Mesothelial cell of epicardium (in vitro differentiated cells): ENCODE measurements around the gene SYT6. TPM values are rescaled to one million over a fixed set of nuclear protein-coding genes. Genes with fewer than 3 reads are reported as not detected.

Experiments used
- DNase-seq, 2 experiments: peaks; one replicate each; pipeline ENCODE4 v3.0.0; 2021; ENCODE audit warnings: low spot score in 2 of 2; ENCODE audit not compliant: unreplicated experiment in 2 of 2
- H3K27ac Mint-ChIP-seq: 2 replicates; pipeline ENCODE4 v1.8.0; 2021; ENCODE audit warnings: mixed read lengths
- H3K27me3 Mint-ChIP-seq: 2 replicates; pipeline ENCODE4 v1.8.0; 2021; ENCODE audit warnings: low read depth, mixed read lengths
- H3K36me3 Mint-ChIP-seq: 2 replicates; pipeline ENCODE4 v1.8.0; 2021; ENCODE audit warnings: mixed read lengths
- H3K4me1 Mint-ChIP-seq: 2 replicates; pipeline ENCODE4 v1.8.0; 2021; ENCODE audit warnings: mixed read lengths
- H3K4me3 Mint-ChIP-seq: 2 replicates; pipeline ENCODE4 v1.8.0; 2021; ENCODE audit warnings: mild to moderate bottlenecking, moderate library complexity, mixed read lengths
- H3K9me3 Mint-ChIP-seq: 2 replicates; pipeline ENCODE4 v1.8.0; 2021; ENCODE audit warnings: mixed read lengths
- total RNA-seq: library from RNA; stranded (reverse); gene quantifications from 3 replicates; pipeline ENCODE4 v1.2.1, GENCODE V29; 2021
- TF ChIP-seq, protein P1 (sequence below): fragments of 200-600 bp; sonication (generic); IDR thresholded peaks from one replicate; pipeline ENCODE4 v1.5.0; 2021; ENCODE audit warnings: antibody characterized with exemption; ENCODE audit not compliant: unreplicated experiment

SYT6 gene, protein sequence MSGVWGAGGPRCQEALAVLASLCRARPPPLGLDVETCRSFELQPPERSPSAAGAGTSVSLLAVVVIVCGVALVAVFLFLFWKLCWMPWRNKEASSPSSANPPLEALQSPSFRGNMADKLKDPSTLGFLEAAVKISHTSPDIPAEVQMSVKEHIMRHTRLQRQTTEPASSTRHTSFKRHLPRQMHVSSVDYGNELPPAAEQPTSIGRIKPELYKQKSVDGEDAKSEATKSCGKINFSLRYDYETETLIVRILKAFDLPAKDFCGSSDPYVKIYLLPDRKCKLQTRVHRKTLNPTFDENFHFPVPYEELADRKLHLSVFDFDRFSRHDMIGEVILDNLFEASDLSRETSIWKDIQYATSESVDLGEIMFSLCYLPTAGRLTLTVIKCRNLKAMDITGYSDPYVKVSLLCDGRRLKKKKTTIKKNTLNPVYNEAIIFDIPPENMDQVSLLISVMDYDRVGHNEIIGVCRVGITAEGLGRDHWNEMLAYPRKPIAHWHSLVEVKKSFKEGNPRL
- 0.09 to 0.29 TPM (median 0.25 TPM) in 3 replicates for total RNA-seq

DNA sequence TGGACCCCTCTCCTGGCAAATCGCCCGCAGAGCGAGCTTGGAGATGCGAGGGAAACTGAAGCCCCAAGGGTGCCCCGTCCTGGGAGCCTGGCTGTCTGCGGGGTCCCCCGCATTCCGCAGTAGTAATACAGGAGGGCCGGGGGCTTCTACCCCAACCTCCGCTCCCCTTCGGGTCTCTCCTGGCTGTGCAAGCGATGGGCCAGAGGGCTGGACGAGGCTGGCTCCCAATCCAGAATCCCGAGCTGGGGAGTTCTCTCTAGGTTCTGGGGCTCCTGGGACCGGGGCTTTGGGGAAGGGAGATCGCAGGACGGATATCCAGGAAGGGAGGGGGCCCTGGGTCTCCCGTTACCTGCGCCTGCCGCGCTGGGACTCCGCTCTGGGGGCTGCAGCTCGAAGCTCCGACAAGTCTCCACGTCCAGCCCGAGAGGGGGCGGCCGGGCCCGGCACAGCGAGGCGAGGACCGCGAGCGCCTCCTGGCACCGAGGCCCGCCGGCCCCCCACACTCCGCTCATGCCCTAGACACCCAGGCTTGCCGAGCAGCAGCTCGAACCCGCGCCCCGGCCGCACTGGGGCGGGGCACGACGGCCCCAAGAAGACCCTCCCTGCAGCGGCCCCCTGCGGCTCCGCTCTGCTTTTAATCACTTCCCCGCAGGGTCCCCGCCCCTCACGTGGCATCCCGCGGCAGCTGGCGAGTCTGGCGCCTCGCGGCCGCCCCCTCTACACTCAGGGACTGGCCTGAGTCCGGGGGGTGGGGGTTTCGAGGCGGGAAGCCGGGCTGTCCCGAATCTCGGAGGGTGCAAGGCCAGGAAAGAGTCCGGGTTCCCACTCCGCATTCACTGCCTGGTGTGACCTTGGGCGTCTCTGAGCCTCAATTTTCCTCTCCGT is at the start of gene SYT6:
Gene SYT6, minus strand, starts transcription at position 609 of the 885 bp plus-strand sequence. Its CDS starts 97 bp downstream, at position 512.
- DNase-seq, result peak in 1 of 2 experiments; percentile 43

GRCh38 chr1:114201486-114201885 is 47.8 kb upstream of the SYT6 start:
- no peaks in the 10 kb centered on the region for H3K36me3 Mint-ChIP-seq
- DNase-seq, result no peak
- no peak overlapping the region for H3K4me3 Mint-ChIP-seq
- peaks cover 57% of the 10 kb centered on the region for H3K27me3 Mint-ChIP-seq
- no peaks in the 10 kb centered on the region for H3K9me3 Mint-ChIP-seq
- no peak overlapping the region for H3K27ac Mint-ChIP-seq
- TF ChIP-seq, protein P1, sequence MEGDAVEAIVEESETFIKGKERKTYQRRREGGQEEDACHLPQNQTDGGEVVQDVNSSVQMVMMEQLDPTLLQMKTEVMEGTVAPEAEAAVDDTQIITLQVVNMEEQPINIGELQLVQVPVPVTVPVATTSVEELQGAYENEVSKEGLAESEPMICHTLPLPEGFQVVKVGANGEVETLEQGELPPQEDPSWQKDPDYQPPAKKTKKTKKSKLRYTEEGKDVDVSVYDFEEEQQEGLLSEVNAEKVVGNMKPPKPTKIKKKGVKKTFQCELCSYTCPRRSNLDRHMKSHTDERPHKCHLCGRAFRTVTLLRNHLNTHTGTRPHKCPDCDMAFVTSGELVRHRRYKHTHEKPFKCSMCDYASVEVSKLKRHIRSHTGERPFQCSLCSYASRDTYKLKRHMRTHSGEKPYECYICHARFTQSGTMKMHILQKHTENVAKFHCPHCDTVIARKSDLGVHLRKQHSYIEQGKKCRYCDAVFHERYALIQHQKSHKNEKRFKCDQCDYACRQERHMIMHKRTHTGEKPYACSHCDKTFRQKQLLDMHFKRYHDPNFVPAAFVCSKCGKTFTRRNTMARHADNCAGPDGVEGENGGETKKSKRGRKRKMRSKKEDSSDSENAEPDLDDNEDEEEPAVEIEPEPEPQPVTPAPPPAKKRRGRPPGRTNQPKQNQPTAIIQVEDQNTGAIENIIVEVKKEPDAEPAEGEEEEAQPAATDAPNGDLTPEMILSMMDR, result no peak
- H3K4me1 Mint-ChIP-seq, result peaks cover 3% of the 10 kb centered on the region

More for the DNA sequence above, at the start of gene SYT6:
- Mint-ChIP-seq H3K9me3 (no peaks in the 10 kb centered on the region), H3K27me3 (peaks cover 97% of the 10 kb centered on the region), H3K4me1 (peaks cover 6% of the 10 kb centered on the region), H3K4me3 (peak within 1 kb of the TSS; percentile 41), H3K27ac (no peak within 1 kb of the TSS), H3K36me3 (no peaks in the 10 kb centered on the region)
- TF ChIP-seq, protein P1, result no peak

GRCh38 chr1:114199017-114199594 is 45.4 kb upstream of the SYT6 start:
- Mint-ChIP-seq H3K9me3 (peaks cover 12% of the 10 kb centered on the region), H3K4me3 (no peak overlapping the region), H3K27ac (no peak overlapping the region), H3K36me3 (no peaks in the 10 kb centered on the region), H3K27me3 (peaks cover 75% of the 10 kb centered on the region), H3K4me1 (peaks cover 3% of the 10 kb centered on the region)
- TF ChIP-seq, protein P1, result no peak
- DNase-seq, result no peak

DNA sequence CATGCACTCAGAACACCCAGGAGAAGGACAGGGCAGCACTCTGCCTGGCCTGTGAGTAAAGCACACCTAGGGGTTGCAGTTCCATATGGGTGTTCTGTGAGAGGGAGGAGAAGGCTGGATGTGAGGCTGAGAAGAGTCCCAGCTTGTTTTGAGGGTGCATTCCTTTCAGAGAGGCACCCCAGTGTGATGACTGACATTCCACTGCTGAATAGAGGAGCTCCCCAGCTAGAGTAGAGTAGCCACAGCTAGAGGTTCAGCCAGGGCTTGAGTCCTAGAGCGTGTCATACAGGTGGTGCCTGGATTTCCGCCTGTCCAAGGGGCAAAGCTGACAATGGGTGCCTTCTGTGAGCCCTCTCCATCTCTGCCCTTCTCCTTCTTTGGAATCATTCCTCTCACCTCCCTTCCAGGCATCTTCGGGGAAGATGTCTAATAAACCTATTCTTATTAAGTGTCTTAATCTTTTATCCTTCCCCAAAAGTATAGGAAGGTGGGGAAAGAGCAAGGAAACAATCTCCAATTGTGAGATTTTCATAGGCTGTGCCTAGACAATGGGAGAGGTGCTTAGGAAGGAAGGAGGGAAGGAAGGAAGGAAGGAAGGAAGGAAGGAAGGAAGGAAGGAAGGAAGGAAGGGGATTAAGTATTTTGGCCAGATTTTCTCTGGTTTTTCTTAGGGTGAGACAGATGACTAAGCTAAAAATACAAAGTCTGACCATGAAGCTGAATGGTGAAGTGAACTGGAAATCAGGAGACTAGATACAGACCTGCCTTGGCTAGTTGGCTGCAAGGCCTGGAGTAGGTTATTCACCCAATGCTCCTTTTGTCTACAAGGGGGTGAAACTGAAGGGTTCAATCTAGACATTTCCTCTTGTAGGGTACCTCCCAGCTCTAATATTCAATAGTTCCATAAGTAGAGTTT is 43.6 kb upstream of the SYT6 start:
- peaks cover 81% of the 10 kb centered on the region for H3K27me3 Mint-ChIP-seq

More for the DNA sequence above, 43.6 kb upstream of the SYT6 start:
- Mint-ChIP-seq H3K9me3 (peaks cover 12% of the 10 kb centered on the region), H3K27ac (no peak overlapping the region), H3K4me3 (no peak overlapping the region), H3K4me1 (peaks cover 3% of the 10 kb centered on the region), H3K36me3 (no peaks in the 10 kb centered on the region)
- no peak for DNase-seq
- TF ChIP-seq, protein P1, result no peak
